K562 (cell line): ENCODE data around the gene MALRD1. TPM values are rescaled to one million over a fixed set of nuclear protein-coding genes. Genes with fewer than 3 reads are reported as not detected.

Experiments used
- ATAC-seq: fragments of 200-7000 bp; cut with Tn5 transposase; 3 replicates; pipeline ENCODE4 v1.9.1; 2020; ENCODE audit warnings: moderate library complexity
- BruUV-seq: library from RNA; stranded (reverse); fragments of 400-500 nt; replicated peaks from 2 replicates; lab custom pipeline; 2021; lab: Mats Ljungman, UMichigan
- CTCF ChIA-PET: fragments of 300-600 bp; formaldehyde crosslinking; extraction: SDS; loops from one replicate; lab custom pipeline; 2021; ENCODE audit warnings: low intra/inter-chr PET ratio; lab: Yijun Ruan, JAX
- POLR2A ChIA-PET: fragments of 300-600, 350-650 bp; sonication (Branson Sonifier 250); formaldehyde crosslinking; extraction: SDS; loops from one replicate; lab custom pipeline; 2021; ENCODE audit warnings: antibody characterized with exemption, inconsistent platforms; lab: Yijun Ruan, JAX
- DNase-seq, 4 experiments: peaks; one replicate each; pipeline versions ENCODE4 v3.0.0 to v3.0.0-alpha.2; 2011 to 2018; ENCODE audit warnings: low spot score in 3 of 4, mixed read lengths in 3 of 4; ENCODE audit errors: extremely low read depth in 1 of 4
- FAIRE-seq: peaks from 2 replicates; lab custom pipeline; 2011; peaks lifted over from hg19 to GRCh38; lab: Jason Lieb, UNC
- H2AFZ ChIP-seq: 2 replicates; pipeline ENCODE4 v1.6.0; 2011; ENCODE audit warnings: low read depth, low read length, control low read depth, inconsistent platforms
- H3K27ac ChIP-seq: fragments of 200-600 bp; 3 replicates; pipeline ENCODE4 v1.8.0; 2011; ENCODE audit warnings: low read depth, mild to moderate bottlenecking, control low read depth, inconsistent platforms, low read length, moderate library complexity, mixed read lengths; ENCODE audit errors: extremely low read depth
- H3K27me3 ChIP-seq, 2 experiments: fragments of 300-600 bp in 1 of 2; 2 replicates in 1 of 2; 3 replicates in 1 of 2; pipeline versions ENCODE4 v1.6.0 to v1.8.0; 2011; ENCODE audit warnings: inconsistent platforms in 2 of 2, low read length in 2 of 2, mild to moderate bottlenecking in 1 of 2, mixed read lengths in 1 of 2, moderate library complexity in 1 of 2; ENCODE audit not compliant: control insufficient read depth in 2 of 2, insufficient read depth in 2 of 2
- H3K36me3 ChIP-seq: fragments of 300-600 bp; 3 replicates; pipeline ENCODE4 v1.8.0; 2011; ENCODE audit warnings: mild to moderate bottlenecking, low read length, inconsistent platforms; ENCODE audit not compliant: control insufficient read depth, insufficient read depth
- H3K4me1 ChIP-seq, 2 experiments: fragments of 200-600 bp in 1 of 2; replicated peaks in 1 of 2; 2 replicates in 1 of 2; 3 replicates in 1 of 2; pipeline versions ENCODE4 v1.5.1 to v1.8.0; 2011; ENCODE audit warnings: inconsistent platforms in 2 of 2, low read length in 2 of 2, mild to moderate bottlenecking in 1 of 2, mixed read lengths in 1 of 2, moderate library complexity in 1 of 2; ENCODE audit not compliant: control insufficient read depth in 2 of 2, insufficient read depth in 2 of 2
- H3K4me2 ChIP-seq: 2 replicates; pipeline ENCODE4 v1.6.1; 2011; ENCODE audit warnings: low read length, control low read depth, inconsistent platforms, mixed read lengths; ENCODE audit not compliant: insufficient read depth
- H3K4me3 ChIP-seq: fragments of 200-600 bp; sonication (generic), shearing (Covaris generic); 2 replicates; pipeline ENCODE4 v1.5.1; 2016; ENCODE audit warnings: control low read depth, inconsistent platforms
- H3K79me2 ChIP-seq: fragments of 200-600 bp; 3 replicates; pipeline ENCODE4 v1.8.0; 2011; ENCODE audit warnings: low read length, inconsistent platforms; ENCODE audit not compliant: control insufficient read depth, insufficient read depth
- H3K9ac ChIP-seq, 2 experiments: 2 replicates each; pipeline versions ENCODE4 v1.6.0 to v1.6.1; 2011; ENCODE audit warnings: low read depth in 2 of 2, low read length in 2 of 2, control low read depth in 1 of 2, inconsistent platforms in 1 of 2, mild to moderate bottlenecking in 1 of 2, mixed read lengths in 1 of 2; ENCODE audit not compliant: insufficient read depth in 1 of 2
- H3K9me1 ChIP-seq: one replicate; pipeline ENCODE4 v1.6.0; 2011; ENCODE audit warnings: inconsistent platforms, mild to moderate bottlenecking, low read length, moderate library complexity; ENCODE audit not compliant: control insufficient read depth, insufficient read depth
- H3K9me3 ChIP-seq: replicated peaks from 2 replicates; pipeline ENCODE4 v1.5.1; 2011; ENCODE audit warnings: low read depth, low read length, inconsistent platforms; ENCODE audit not compliant: control insufficient read depth, insufficient read depth
- H4K20me1 ChIP-seq: replicated peaks from 2 replicates; pipeline ENCODE4 v1.6.1; 2011; ENCODE audit warnings: low read length, inconsistent platforms, mixed read lengths; ENCODE audit not compliant: control insufficient read depth, insufficient read depth
- ASH1L ChIP-seq: fragments of 450-650 bp; IDR thresholded peaks from 2 replicates; pipeline ENCODE4 v1.6.1; 2018; ENCODE audit warnings: borderline replicate concordance, mild to moderate bottlenecking, low read depth; ENCODE audit not compliant: partially characterized antibody
- CHCHD3 ChIP-seq: fragments of 250-450 bp; sonication (Bioruptor Pico); IDR thresholded peaks from 2 replicates; pipeline ENCODE4 v2.1.2; 2022; ENCODE audit warnings: mild to moderate bottlenecking
- ESRRB ChIP-seq: fragments of 250-450 bp; sonication (Bioruptor Pico); IDR thresholded peaks from 2 replicates; pipeline ENCODE4 v1.5.0; 2020; ENCODE audit warnings: mild to moderate bottlenecking, moderate library complexity, borderline replicate concordance
- ETS1 ChIP-seq: conservative IDR thresholded peaks from 2 replicates; pipeline ENCODE4 v1.6.1; 2011; ENCODE audit warnings: low read depth, mild to moderate bottlenecking, low read length; ENCODE audit not compliant: control insufficient read depth
- ETV1 ChIP-seq: fragments of 450-650 bp; conservative IDR thresholded peaks from 2 replicates; pipeline ENCODE4 v1.6.1; 2016; ENCODE audit warnings: missing genetic modification characterization, control low read depth, low read depth, missing compliant biosample characterization
- GABPB1 ChIP-seq: sonication (generic); formaldehyde crosslinking; IDR thresholded peaks from 2 replicates; pipeline ENCODE4 v1.8.0; 2022; ENCODE audit warnings: mild to moderate bottlenecking, missing genetic modification reagents
- HDAC1 ChIP-seq, 2 experiments: fragments of 450-650 bp; IDR thresholded peaks; 2 replicates each; pipeline ENCODE4 v1.6.1; 2016 to 2017; ENCODE audit warnings: inconsistent platforms in 1 of 2, mild to moderate bottlenecking in 1 of 2, moderate library complexity in 1 of 2
- HOXB6 ChIP-seq: fragments of 250-450 bp; sonication (Bioruptor Pico); IDR thresholded peaks from 2 replicates; pipeline ENCODE4 v1.5.1; 2022; ENCODE audit warnings: mild to moderate bottlenecking, borderline replicate concordance
- MEIS2 ChIP-seq: fragments of 450-650 bp; IDR thresholded peaks from 2 replicates; pipeline ENCODE4 v1.6.1; 2014; ENCODE audit warnings: mild to moderate bottlenecking; ENCODE audit not compliant: partially characterized antibody
- PKNOX1 ChIP-seq: fragments of 450-650 bp; IDR thresholded peaks from 2 replicates; pipeline ENCODE4 v1.6.1; 2016
- TFE3 ChIP-seq: fragments of 450-650 bp; formaldehyde crosslinking; IDR thresholded peaks from 2 replicates; pipeline ENCODE4 v1.4.0; 2020; ENCODE audit warnings: mild to moderate bottlenecking, mixed read lengths
- U2AF1 ChIP-seq: fragments of 200-400 bp; formaldehyde crosslinking; optimal IDR thresholded peaks from 2 replicates; pipeline ENCODE3; 2017; ENCODE audit warnings: mild to moderate bottlenecking, low read depth, low read length, moderate library complexity
- VEZF1 ChIP-seq: fragments of 200-800 bp; sonication (Bioruptor generic); IDR thresholded peaks from 2 replicates; pipeline ENCODE4 v1.6.1; 2017; ENCODE audit warnings: missing genetic modification characterization, missing compliant biosample characterization
- ZBTB26 ChIP-seq: fragments of 450-650 bp; formaldehyde crosslinking; IDR thresholded peaks from 2 replicates; pipeline ENCODE4 v1.4.0; 2022; ENCODE audit warnings: missing genetic modification characterization
- ZBTB9 ChIP-seq: fragments of 450-650 bp; formaldehyde crosslinking; IDR thresholded peaks from 2 replicates; pipeline ENCODE4 v1.4.0; 2020; ENCODE audit warnings: mild to moderate bottlenecking, moderate library complexity
- WGBS: fragments of 100-300 bp; shearing (Covaris generic); methylation state at CpG from one replicate; pipeline ENCODE4 v1.1.6; 2016; ENCODE audit warnings: low coverage, mixed read lengths; ENCODE audit not compliant: insufficient coverage; ENCODE audit errors: missing lambda C conversion rate; 5-methylcytosine and 5-hydroxymethylcytosine counted together
- in situ Hi-C: fragments of 300-500 bp; cut with MboI; formaldehyde crosslinking; loops from 4 replicates; pipeline ENCODE4 v1.15.0; 2018; ENCODE audit warnings: inconsistent platforms, mixed read lengths
- intact Hi-C: fragments of 100-400 bp; cut with micrococcal nuclease; formaldehyde crosslinking; loops from 2 replicates; pipeline ENCODE4 v1.14.2; 2022
- polyA plus RNA-seq, 8 experiments: library from polyadenylated mRNA; depleted of rRNA in 4 of 8; stranded (reverse) in 5 of 8; unstranded in 3 of 8; fragments of >200 nt; fragmentation: Nextera tagmentation in 2 of 8; fragmentation: Illumina TruSeq in 1 of 8; extraction: Ambion mirVana in 2 of 8; extraction: Trizol in 1 of 8; gene quantifications; 2 replicates each; pipeline versions ENCODE4 v1.2.1 to v1.2.3, GENCODE V29; 2011 to 2014; ENCODE audit warnings: inconsistent platforms in 1 of 8, missing spikeins in 1 of 8
- total RNA-seq, 7 experiments: library from RNA; depleted of rRNA in 6 of 7; stranded (reverse); fragments of >200 nt in 6 of 7; fragmentation: Illumina TruSeq in 2 of 7; extraction: Trizol in 2 of 7; gene quantifications; 2 replicates each; pipeline versions ENCODE4 v1.2.1 to v1.2.3, GENCODE V29; 2011 to 2021; ENCODE audit warnings: low replicate concordance in 1 of 7

The MALRD1 gene
- total and polyA plus RNA-seq, 9 of the 15 experiments (the other 6 are each of a cell fraction or from before 2014, with no cell fraction given) = not detected

- no peaks in the 10 kb centered on the region for H3K9me1 ChIP-seq
- ChIA-PET CTCF (no interaction called here), POLR2A (no interaction called here)
- DNase-seq (no peak), FAIRE-seq (no peak), ATAC-seq (no peak)
- in situ Hi-C loops = no loop called here
- H3K27me3 ChIP-seq = no peaks in the 10 kb centered on the region
- no peak overlapping the region for H3K27ac ChIP-seq
- intact Hi-C loops = no loop called here
- no peak overlapping the region for H2AFZ ChIP-seq
- WGBS = 1% methylated on average over 4 of the region's 4 CpGs
- no peaks in the 10 kb centered on the region for H3K36me3 ChIP-seq
- no peaks in the 10 kb centered on the region for H3K9me3 ChIP-seq
- H3K79me2 ChIP-seq = no peaks in the 10 kb centered on the region
- no TSS peak for BruUV-seq
- H4K20me1 ChIP-seq = no peaks in the 10 kb centered on the region
- H3K9ac ChIP-seq = no peak overlapping the region
- no peak overlapping the region for H3K4me2 ChIP-seq
- no peak overlapping the region for H3K4me3 ChIP-seq
- H3K4me1 ChIP-seq = no peaks in the 10 kb centered on the region
- TF ChIP-seq PKNOX1 = no peak
- TF ChIP-seq HOXB6 (CRISPR knock-in tag) = no peak
- TF ChIP-seq GABPB1 (CRISPR knock-in tag) = no peak
- no peak for TF ChIP-seq ZBTB26 (CRISPR knock-in tag)
- no peak for TF ChIP-seq CHCHD3
- no peak for TF ChIP-seq ZBTB9 (CRISPR knock-in tag)
- TF ChIP-seq MEIS2 = no peak
- TF ChIP-seq HDAC1 (IDR thresholded peaks at IDR 0.05) = no peak
- no peak for TF ChIP-seq ETV1 (tag)
- no peak for TF ChIP-seq TFE3 (CRISPR knock-in tag)
- no peak for TF ChIP-seq ESRRB (CRISPR knock-in tag)
- no peak for TF ChIP-seq U2AF1
- TF ChIP-seq ASH1L = no peak
- no peak for TF ChIP-seq ETS1
- no peak for TF ChIP-seq VEZF1
These were observed 95.6 kb downstream of the MALRD1 start for GRCh38 chr10:19144206-19144605.
